ENCODE measurements around the gene GRK3. TPM values are rescaled to one million over a fixed set of nuclear protein-coding genes. Genes with fewer than 3 reads are reported as not detected.

GRK3 gene
- total and polyA plus RNA-seq, 2 donors (not counting 3 experiments of a cell fraction or from before 2014, with no cell fraction given): 0.68 to 4.4 TPM

GRCh38 chr22:25644122-25644521, 79.6 kb downstream of the GRK3 start:
- Histone ChIP-seq H3K27ac (ENCODE audit: insufficient read depth, low read depth, low read length) (no peak overlapping the region), H3K4me3 (replicated peaks in 1 of 3; ENCODE audit: insufficient read depth in 1 of 3, low read depth in 1 of 3, low read length in 3 of 3) (no peak overlapping the region), H2AFZ (ENCODE audit: low read depth, low read length) (no peak overlapping the region), H3K4me1 (ENCODE audit: control insufficient read depth, extremely low read depth, insufficient read depth, low read length) (no peaks in the 10 kb centered on the region), H3K36me3 (ENCODE audit: control insufficient read depth in 2 of 2, extremely low read depth in 1 of 2, insufficient read depth in 2 of 2, low read length in 2 of 2) (no peaks in the 10 kb centered on the region), H3K9me3 (replicated peaks; ENCODE audit: control insufficient read depth, insufficient read depth, low read length) (no peaks in the 10 kb centered on the region), H3K27me3 (ENCODE audit: control insufficient read depth in 2 of 2, insufficient read depth in 2 of 2, low read length in 2 of 2) (no peaks in the 10 kb centered on the region), H4K20me1 (replicated peaks; ENCODE audit: control insufficient read depth, extremely low read depth, insufficient read depth, low read length) (no peaks in the 10 kb centered on the region), H3K4me2 (ENCODE audit: insufficient read depth, low read length) (no peak overlapping the region), H3K9ac (replicated peaks; ENCODE audit: extremely low read depth, insufficient read depth, low read length) (no peak overlapping the region), H3K9me1 (replicated peaks; ENCODE audit: control insufficient read depth, extremely low read depth, insufficient read depth, low read length) (no peaks in the 10 kb centered on the region), H3K79me2 (ENCODE audit: control insufficient read depth, insufficient read depth, low read length) (no peaks in the 10 kb centered on the region)
- BruUV-seq (replicated peaks): no TSS peak
- dilution Hi-C loops (cut with MboI; ENCODE audit: extremely low pct_ligation_motif_present, low sequenced_read_pairs): no loop called here
- DNase-seq (ENCODE audit: low read depth, low spot score) (no peak), FAIRE-seq (no peak)
- TF ChIP-seq MYC (IDR thresholded peaks at IDR 0.05; ENCODE audit: low read depth, low read length) (no peak), FOS (IDR thresholded peaks at IDR 0.05; ENCODE audit: borderline replicate concordance, insufficient read depth, low read length) (no peak), POLR2AphosphoS5 (IDR thresholded peaks at IDR 0.05; ENCODE audit: insufficient read depth, low read depth, low read length) (no peak), MAX (IDR thresholded peaks at IDR 0.05; ENCODE audit: insufficient read depth, insufficient read length) (no peak), EZH2 (IDR thresholded peaks at IDR 0.05; ENCODE audit: borderline replicate concordance, low read depth, low read length, severe bottlenecking) (no peak), POLR2A (IDR thresholded peaks at IDR 0.05; ENCODE audit: low read depth, low read length) (no peak), GATA2 (IDR thresholded peaks at IDR 0.05; ENCODE audit: insufficient read depth, insufficient read length, low read depth, low read length) (no peak)
- intact Hi-C loops (cut with micrococcal nuclease): no loop called here
- ChIA-PET POLR2A (no interaction called here), CTCF (interaction anchor here (1.1 to 1.5 kb wide), 2 partner anchors 30 to 129 kb away, joined by 4 read pairs; no protein-coding TSS in a partner anchor)

- TF ChIP-seq JUN (IDR thresholded peaks at IDR 0.05; ENCODE audit: borderline replicate concordance, insufficient read depth, insufficient read length, low read depth): no peak
- TF ChIP-seq MAX (IDR thresholded peaks at IDR 0.05; ENCODE audit: insufficient read depth, insufficient read length): no peak
- TF ChIP-seq POLR2AphosphoS5 (IDR thresholded peaks at IDR 0.05; ENCODE audit: insufficient read depth, low read depth, low read length): no peak
- TF ChIP-seq EZH2 (IDR thresholded peaks at IDR 0.05; ENCODE audit: borderline replicate concordance, low read depth, low read length, severe bottlenecking): no peak
- no peaks in the 10 kb centered on the region for H3K79me2 ChIP-seq (ENCODE audit: control insufficient read depth, insufficient read depth, low read length)
- no peaks in the 10 kb centered on the region for H3K9me3 ChIP-seq (replicated peaks; ENCODE audit: control insufficient read depth, insufficient read depth, low read length)
- ChIA-PET CTCF (interaction anchor here (1.1 to 1.6 kb wide), 3 partner anchors 10 to 128 kb away, joined by 3 to 4 read pairs (median 4); no protein-coding TSS in a partner anchor), POLR2A (no interaction called here)
- H3K4me3 ChIP-seq (replicated peaks in 1 of 3; ENCODE audit: insufficient read depth in 1 of 3, low read depth in 1 of 3, low read length in 3 of 3): no peak overlapping the region
- intact Hi-C loops (cut with micrococcal nuclease): no loop called here
- no peaks in the 10 kb centered on the region for H4K20me1 ChIP-seq (replicated peaks; ENCODE audit: control insufficient read depth, extremely low read depth, insufficient read depth, low read length)
- dilution Hi-C loops (cut with MboI; ENCODE audit: extremely low pct_ligation_motif_present, low sequenced_read_pairs): no loop called here
- H3K9me1 ChIP-seq (replicated peaks; ENCODE audit: control insufficient read depth, extremely low read depth, insufficient read depth, low read length): no peaks in the 10 kb centered on the region
- no peak for FAIRE-seq
- no peaks in the 10 kb centered on the region for H3K4me1 ChIP-seq (ENCODE audit: control insufficient read depth, extremely low read depth, insufficient read depth, low read length)
- no peak overlapping the region for H2AFZ ChIP-seq (ENCODE audit: low read depth, low read length)
- no peaks in the 10 kb centered on the region for H3K36me3 ChIP-seq (ENCODE audit: control insufficient read depth in 2 of 2, extremely low read depth in 1 of 2, insufficient read depth in 2 of 2, low read length in 2 of 2)
- H3K4me2 ChIP-seq (ENCODE audit: insufficient read depth, low read length): no peak overlapping the region
- BruUV-seq (replicated peaks): no TSS peak
- DNase-seq (ENCODE audit: low read depth, low spot score): no peak
- no peak overlapping the region for H3K27ac ChIP-seq (ENCODE audit: insufficient read depth, low read depth, low read length)
- H3K9ac ChIP-seq (replicated peaks; ENCODE audit: extremely low read depth, insufficient read depth, low read length): no peak overlapping the region
- H3K27me3 ChIP-seq (ENCODE audit: control insufficient read depth in 2 of 2, insufficient read depth in 2 of 2, low read length in 2 of 2): no peaks in the 10 kb centered on the region
These were observed 80.8 kb downstream of the GRK3 start for GRCh38 chr22:25645266-25645665.
